Anterior cingulate cortex (tissue), 58 donors: Measurements from ENCODE around the gene OR5T1.

Source experiments
- DNase-seq, 58 donors: peaks; one replicate each; lab custom pipeline; 2025; lab: John Stamatoyannopoulos, UW

Gene OR5T1

GRCh38 chr11:56273854-56274253 is at the start of gene OR5T1:
Gene OR5T1 (plus strand): TSS chr11:56274154. CDS start chr11:56275639, 1,485 bp downstream.
- no peak for DNase-seq

GRCh38 chr11:56234155-56234554 is 39.8 kb upstream of the OR5T1 start, which contains the start of gene OR5T2:
Gene OR5T2 (minus strand): TSS chr11:56234255. CDS start chr11:56233062, 1,193 bp downstream.
- no peak for DNase-seq

- no peak for DNase-seq
Measured at GRCh38 chr11:56251954-56252353, 22.0 kb upstream of the OR5T1 start, which contains the start of gene OR5T3. Gene OR5T3 (plus strand): TSS chr11:56252254. CDS start chr11:56252254, 0 bp downstream.

GRCh38 chr11:56271092-56271491 is 2.9 kb upstream of the OR5T1 start:
- no peak for DNase-seq

- DNase-seq, result no peak
Measured at GRCh38 chr11:56292154-56292553, 18.2 kb downstream of the OR5T1 start, which contains the start of gene OR8H1. Gene OR8H1 (minus strand): TSS chr11:56292254. CDS start chr11:56291062, 1,192 bp downstream.

GRCh38 chr11:56296898-56297297 is 22.9 kb downstream of the OR5T1 start:
- DNase-seq, result no peak

- DNase-seq, result no peak
Measured at GRCh38 chr11:56307836-56308235, 33.9 kb downstream of the OR5T1 start.

GRCh38 chr11:56314844-56315243 is 40.9 kb downstream of the OR5T1 start, which contains the start of gene OR8K3:
Gene OR8K3 (plus strand): TSS chr11:56315144. CDS start chr11:56318307, 3,163 bp downstream.
- no peak for DNase-seq
